ENCODE measurements around the gene ELAVL3. TPM values are rescaled to one million over a fixed set of nuclear protein-coding genes. Genes with fewer than 3 reads are reported as not detected.

Gene ELAVL3
- total and polyA plus RNA-seq, 2 donors from 2014 or later: 0.22 TPM; not detected in 1

DNA sequence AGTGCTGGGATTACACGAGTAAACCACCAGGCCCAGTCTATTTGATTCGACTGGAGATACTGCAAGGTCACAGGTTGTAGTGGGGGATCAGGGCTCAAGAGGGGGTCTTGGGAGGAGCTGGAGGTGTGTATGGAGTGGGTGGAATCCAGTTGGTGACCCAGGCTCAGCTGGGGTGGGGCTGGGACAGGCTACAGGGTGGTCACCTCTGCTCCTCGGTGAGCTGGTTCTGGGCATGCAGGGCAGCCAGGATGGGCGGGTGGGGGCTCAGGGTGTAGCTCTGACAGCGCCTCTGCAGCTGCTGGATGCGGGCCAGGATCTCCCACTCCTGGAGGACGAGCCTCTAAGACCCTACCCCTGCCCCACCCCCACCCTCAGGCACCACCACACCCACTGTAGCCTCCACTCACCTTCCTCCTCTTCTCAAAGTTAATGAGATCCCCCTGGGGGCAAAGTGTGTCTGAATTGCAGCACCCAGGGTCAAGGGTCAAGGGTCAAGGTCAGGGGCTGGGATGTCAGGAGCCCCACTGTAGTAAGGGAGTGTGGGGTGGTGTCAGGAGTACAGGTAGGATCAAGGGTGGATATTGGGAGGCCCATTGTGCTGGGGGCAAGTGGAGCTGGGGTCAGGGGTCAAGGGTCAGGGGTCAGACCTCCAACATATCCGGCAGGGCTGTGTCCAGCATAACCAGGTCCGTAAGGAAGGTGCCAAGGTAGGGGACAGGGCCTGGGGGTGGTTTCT lies 78.9 kb downstream of the ELAVL3 start:
- DNase-seq (peak in 1 of 5 donors; percentile 72), FAIRE-seq (no peak)
- H3K9ac ChIP-seq (ENCODE audit: low read length in 3 of 3): no peak overlapping the region

More for the DNA sequence above, 78.9 kb downstream of the ELAVL3 start:
- Histone ChIP-seq H3K27me3 (ENCODE audit: control insufficient read depth, insufficient read depth, low read length) (no peaks in the 10 kb centered on the region), H3K27ac (ENCODE audit: low read depth in 2 of 2, low read length in 2 of 2) (no peak overlapping the region), H3K36me3 (ENCODE audit: control insufficient read depth in 2 of 3, insufficient read depth in 3 of 3, low read length in 3 of 3) (peaks cover 0 to 23% (median 4%) of the 10 kb centered on the region in 3 donors), H3K9me3 (ENCODE audit: control insufficient read depth in 2 of 3, insufficient read depth in 1 of 3, low read length in 3 of 3) (no peaks in the 10 kb centered on the region), H3K4me1 (ENCODE audit: control insufficient read depth in 2 of 3, insufficient read depth in 2 of 3, low read depth in 1 of 3, low read length in 3 of 3) (no peaks in the 10 kb centered on the region), H3K4me3 (ENCODE audit: low read length in 3 of 3) (no peak overlapping the region)
- TF ChIP-seq CTCF (IDR thresholded peaks at IDR 0.05; ENCODE audit: borderline replicate concordance, extremely low read depth, insufficient read depth): no peak
- intact Hi-C loops (cut with DNase I): no loop called here

Small RNA genes within 50 kb of the gene (microRNA-seq; reads per million reads assigned to microRNA genes)
- gene MIR7974: not detected

Other genes with a start within 250 kb of the ELAVL3 start
- gene ANGPTL8, start 241.4 kb downstream of the ELAVL3 start, total RNA-seq: 1.9 TPM
- 1.3 TPM for gene ANGPTL8, start 241.4 kb downstream of the ELAVL3 start, polyA plus RNA-seq (ENCODE audit: insufficient read depth, low read depth, low replicate concordance)
- gene DOCK6, start 218.5 kb downstream of the ELAVL3 start, total RNA-seq: 112 TPM
- 45.8 TPM for gene DOCK6, start 218.5 kb downstream of the ELAVL3 start, polyA plus RNA-seq (ENCODE audit: insufficient read depth, low read depth, low replicate concordance)
- gene TSPAN16, start 184.9 kb downstream of the ELAVL3 start, total RNA-seq: not detected
- gene TSPAN16, start 184.9 kb downstream of the ELAVL3 start, polyA plus RNA-seq (ENCODE audit: insufficient read depth, low read depth, low replicate concordance): not detected
- 80.4 TPM for gene RAB3D, start 141.4 kb downstream of the ELAVL3 start, total RNA-seq
- gene RAB3D, start 141.4 kb downstream of the ELAVL3 start, polyA plus RNA-seq (ENCODE audit: insufficient read depth, low read depth, low replicate concordance): 8.3 TPM
- gene TMEM205, start 134.8 kb downstream of the ELAVL3 start, total RNA-seq: 150 TPM
- 417 TPM for gene TMEM205, start 134.8 kb downstream of the ELAVL3 start, polyA plus RNA-seq (ENCODE audit: insufficient read depth, low read depth, low replicate concordance)
- 28.9 TPM for gene CCDC159, start 134.5 kb downstream of the ELAVL3 start, total RNA-seq
- gene CCDC159, start 134.5 kb downstream of the ELAVL3 start, polyA plus RNA-seq (ENCODE audit: insufficient read depth, low read depth, low replicate concordance): 50.7 TPM
- 22.5 TPM for gene PLPPR2, start 125.6 kb downstream of the ELAVL3 start, total RNA-seq
- 11.7 TPM for gene PLPPR2, start 125.6 kb downstream of the ELAVL3 start, polyA plus RNA-seq (ENCODE audit: insufficient read depth, low read depth, low replicate concordance)
- gene SWSAP1, start 106.4 kb downstream of the ELAVL3 start, total RNA-seq: 4.1 TPM
- gene SWSAP1, start 106.4 kb downstream of the ELAVL3 start, polyA plus RNA-seq (ENCODE audit: insufficient read depth, low read depth, low replicate concordance): 6.2 TPM
- gene EPOR, start 96.7 kb downstream of the ELAVL3 start, total RNA-seq: 23.6 TPM
- 20.4 TPM for gene EPOR, start 96.7 kb downstream of the ELAVL3 start, polyA plus RNA-seq (ENCODE audit: insufficient read depth, low read depth, low replicate concordance)
- 126 TPM for gene RGL3, start 61.7 kb downstream of the ELAVL3 start, total RNA-seq
- 56.9 TPM for gene RGL3, start 61.7 kb downstream of the ELAVL3 start, polyA plus RNA-seq (ENCODE audit: insufficient read depth, low read depth, low replicate concordance)
- 1.5 TPM for gene ODAD3, start 45.9 kb downstream of the ELAVL3 start, total RNA-seq
- gene ODAD3, start 45.9 kb downstream of the ELAVL3 start, polyA plus RNA-seq (ENCODE audit: insufficient read depth, low read depth, low replicate concordance): 7.1 TPM
- gene PRKCSH, start 45.4 kb downstream of the ELAVL3 start, total RNA-seq: 278 TPM
- 182 TPM for gene PRKCSH, start 45.4 kb downstream of the ELAVL3 start, polyA plus RNA-seq (ENCODE audit: insufficient read depth, low read depth, low replicate concordance)
- gene ZNF653, start 24.8 kb upstream of the ELAVL3 start, total RNA-seq: 11.5 TPM
- 10.8 TPM for gene ZNF653, start 24.8 kb upstream of the ELAVL3 start, polyA plus RNA-seq (ENCODE audit: insufficient read depth, low read depth, low replicate concordance)
- gene ECSIT, start 48.1 kb upstream of the ELAVL3 start, total RNA-seq: 33.8 TPM
- gene ECSIT, start 48.1 kb upstream of the ELAVL3 start, polyA plus RNA-seq (ENCODE audit: insufficient read depth, low read depth, low replicate concordance): 83.4 TPM
- gene CNN1, start 57.8 kb upstream of the ELAVL3 start, total RNA-seq: 47.8 TPM
- gene CNN1, start 57.8 kb upstream of the ELAVL3 start, polyA plus RNA-seq (ENCODE audit: insufficient read depth, low read depth, low replicate concordance): 42.2 TPM
- gene ELOF1, start 78.2 kb upstream of the ELAVL3 start, total RNA-seq: 47.5 TPM
- gene ELOF1, start 78.2 kb upstream of the ELAVL3 start, polyA plus RNA-seq (ENCODE audit: insufficient read depth, low read depth, low replicate concordance): 72.4 TPM
- 13.8 TPM for gene ACP5, start 96.6 kb upstream of the ELAVL3 start, total RNA-seq
- gene ACP5, start 96.6 kb upstream of the ELAVL3 start, polyA plus RNA-seq (ENCODE audit: insufficient read depth, low read depth, low replicate concordance): 93.3 TPM
- 20.8 TPM for gene ZNF627, start 116.4 kb upstream of the ELAVL3 start, total RNA-seq
- gene ZNF627, start 116.4 kb upstream of the ELAVL3 start, polyA plus RNA-seq (ENCODE audit: insufficient read depth, low read depth, low replicate concordance): 8.4 TPM

All from kidney (tissue), 14 donors.